Measurements from ENCODE around the gene SCO2. TPM values are rescaled to one million over a fixed set of nuclear protein-coding genes. Genes with fewer than 3 reads are reported as not detected.

Gene SCO2
- total RNA-seq, 4 donors from 2014 or later, result 5.1 to 63.6 (median 5.9) TPM; not detected in 1

GRCh38 chr22:50504369-50505211 lies 20.8 kb downstream of the SCO2 start:
- 93% methylated on average over 44 of the region's 44 CpGs; no CpG with 5 or more reads in 1 of the 2 donors for WGBS, 2 donors (ENCODE audit: low coverage in 1 of 2)
- H3K4me3 ChIP-seq, result no peak overlapping the region

GRCh38 chr22:50503475-50504145 lies 21.8 kb downstream of the SCO2 start:
- no peak overlapping the region for H3K27ac ChIP-seq
- no peaks in the 10 kb centered on the region for H3K27me3 ChIP-seq
- intact Hi-C loops (cut with DNase I; ENCODE audit: low total_unique reads), result no loop called here
- peaks cover 8 to 21% (median 12%) of the 10 kb centered on the region in 4 donors for H3K4me1 ChIP-seq
- TF ChIP-seq POLR2A (IDR thresholded peaks at IDR 0.05), result no peak
- WGBS, 2 donors (ENCODE audit: low coverage in 1 of 2), result 97% methylated on average over 20 of the region's 26 CpGs; no CpG with 5 or more reads in 1 of the 2 donors
- in situ Hi-C loops (cut with MboI; ENCODE audit: low pct_ligation_motif_present in 1 of 4, low pct_unique_long_range_greater_than_20kb in 1 of 4, low sequenced_read_pairs in 3 of 4), result no loop called here
- DNase-seq, result no peak
- H3K4me3 ChIP-seq, result no peak overlapping the region
- H3K9me3 ChIP-seq, result no peaks in the 10 kb centered on the region
- peaks cover 0 to 4% (median 0%) of the 10 kb centered on the region in 4 donors for H3K36me3 ChIP-seq

More at GRCh38 chr22:50504369-50505211, 20.8 kb downstream of the SCO2 start:
- H3K9me3 ChIP-seq, result no peaks in the 10 kb centered on the region
- peaks cover 8 to 30% (median 20%) of the 10 kb centered on the region in 4 donors for H3K4me1 ChIP-seq
- in situ Hi-C loops (cut with MboI; ENCODE audit: low pct_ligation_motif_present in 1 of 4, low pct_unique_long_range_greater_than_20kb in 1 of 4, low sequenced_read_pairs in 3 of 4), result no loop called here
- H3K36me3 ChIP-seq, result peaks cover 0 to 4% (median 0%) of the 10 kb centered on the region in 4 donors
- H3K27ac ChIP-seq, result no peak overlapping the region
- no peaks in the 10 kb centered on the region for H3K27me3 ChIP-seq
- no peak for TF ChIP-seq EP300 (IDR thresholded peaks at IDR 0.05; ENCODE audit: low read depth)
- TF ChIP-seq POLR2A (IDR thresholded peaks at IDR 0.05), result no peak
- TF ChIP-seq POLR2AphosphoS5 (IDR thresholded peaks at IDR 0.05), result no peak
- no peak for TF ChIP-seq CTCF (IDR thresholded peaks at IDR 0.05)
- DNase-seq, result no peak
- intact Hi-C loops (cut with DNase I; ENCODE audit: low total_unique reads), result no loop called here

- no peaks in the 10 kb centered on the region for H3K9me3 ChIP-seq
- intact Hi-C loops (cut with DNase I; ENCODE audit: low total_unique reads) (no loop called here), in situ Hi-C loops (cut with MboI; ENCODE audit: low pct_ligation_motif_present in 1 of 4, low pct_unique_long_range_greater_than_20kb in 1 of 4, low sequenced_read_pairs in 3 of 4) (no loop called here)
- no peak overlapping the region for H3K27ac ChIP-seq
- WGBS, 2 donors (ENCODE audit: low coverage in 1 of 2), result 85% methylated on average over 15 of the region's 24 CpGs; no CpG with 5 or more reads in 1 of the 2 donors
- no peak for TF ChIP-seq POLR2A (IDR thresholded peaks at IDR 0.05)
- TF ChIP-seq CTCF (IDR thresholded peaks at IDR 0.05), result no peak
- TF ChIP-seq POLR2AphosphoS5 (IDR thresholded peaks at IDR 0.05), result no peak
- TF ChIP-seq EP300 (IDR thresholded peaks at IDR 0.05; ENCODE audit: low read depth), result no peak
- peaks cover 8 to 23% (median 15%) of the 10 kb centered on the region in 4 donors for H3K4me1 ChIP-seq
- H3K4me3 ChIP-seq, result no peak overlapping the region
- H3K27me3 ChIP-seq, result no peaks in the 10 kb centered on the region
- no peak for DNase-seq
- peaks cover 0 to 4% (median 0%) of the 10 kb centered on the region in 4 donors for H3K36me3 ChIP-seq
Measured at GRCh38 chr22:50502628-50503474, 22.5 kb downstream of the SCO2 start.

GRCh38 chr22:50502096-50502495 lies 23.3 kb downstream of the SCO2 start:
- intact Hi-C loops (cut with DNase I; ENCODE audit: low total_unique reads), result no loop called here
- H3K4me3 ChIP-seq, result no peak overlapping the region
- no peak overlapping the region for H3K27ac ChIP-seq
- H3K36me3 ChIP-seq, result peaks cover 0 to 4% (median 0%) of the 10 kb centered on the region in 4 donors
- 87% methylated on average over 6 of the region's 6 CpGs; no CpG with 5 or more reads in 1 of the 2 donors for WGBS, 2 donors (ENCODE audit: low coverage in 1 of 2)
- no peaks in the 10 kb centered on the region for H3K27me3 ChIP-seq
- DNase-seq, result no peak
- peaks cover 8 to 28% (median 19%) of the 10 kb centered on the region in 4 donors for H3K4me1 ChIP-seq
- TF ChIP-seq EP300 (IDR thresholded peaks at IDR 0.05; ENCODE audit: low read depth), result no peak
- TF ChIP-seq POLR2A (IDR thresholded peaks at IDR 0.05), result no peak
- TF ChIP-seq POLR2AphosphoS5 (IDR thresholded peaks at IDR 0.05), result no peak
- no peaks in the 10 kb centered on the region for H3K9me3 ChIP-seq
- in situ Hi-C loops (cut with MboI; ENCODE audit: low pct_ligation_motif_present in 1 of 4, low pct_unique_long_range_greater_than_20kb in 1 of 4, low sequenced_read_pairs in 3 of 4), result no loop called here

Measured in transverse colon (tissue), 4 donors.